Measurements from ENCODE around the gene SFXN1. TPM values are rescaled to one million over a fixed set of nuclear protein-coding genes. Genes with fewer than 3 reads are reported as not detected.

SFXN1 gene
- total and polyA plus RNA-seq, 8 donors, result 29.2 to 47.2 (median 38.9) TPM

DNA sequence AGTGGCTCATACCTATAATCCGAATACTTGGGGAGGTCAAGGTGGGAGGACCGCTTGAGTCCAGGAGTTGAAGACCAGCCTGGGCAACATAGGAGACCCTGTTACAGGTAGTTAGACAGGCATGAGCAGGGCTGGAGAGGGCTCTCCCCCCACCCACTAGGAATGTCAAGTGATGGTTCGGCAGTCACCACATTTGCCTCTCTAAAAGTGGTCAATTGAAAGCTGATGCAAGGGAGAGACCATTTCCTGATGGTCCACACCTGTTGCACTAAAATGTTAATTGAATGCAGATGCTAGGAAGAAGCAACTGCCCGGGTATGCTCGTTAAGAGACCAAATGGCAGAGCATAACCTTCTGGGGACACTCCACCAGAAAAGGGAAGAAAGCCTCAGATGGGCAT lies 82.7 kb downstream of the SFXN1 start:
- Histone ChIP-seq H3K4me1 (no peaks in the 10 kb centered on the region), H3K36me3 (no peaks in the 10 kb centered on the region), H3K9me3 (no peaks in the 10 kb centered on the region), H3K4me3 (no peak overlapping the region), H3K27me3 (peaks cover 0 to 23% of the 10 kb centered on the region in 2 donors), H3K27ac (no peak overlapping the region)
- no peak for DNase-seq
- ATAC-seq, result no peak
- TF ChIP-seq, protein P1, sequence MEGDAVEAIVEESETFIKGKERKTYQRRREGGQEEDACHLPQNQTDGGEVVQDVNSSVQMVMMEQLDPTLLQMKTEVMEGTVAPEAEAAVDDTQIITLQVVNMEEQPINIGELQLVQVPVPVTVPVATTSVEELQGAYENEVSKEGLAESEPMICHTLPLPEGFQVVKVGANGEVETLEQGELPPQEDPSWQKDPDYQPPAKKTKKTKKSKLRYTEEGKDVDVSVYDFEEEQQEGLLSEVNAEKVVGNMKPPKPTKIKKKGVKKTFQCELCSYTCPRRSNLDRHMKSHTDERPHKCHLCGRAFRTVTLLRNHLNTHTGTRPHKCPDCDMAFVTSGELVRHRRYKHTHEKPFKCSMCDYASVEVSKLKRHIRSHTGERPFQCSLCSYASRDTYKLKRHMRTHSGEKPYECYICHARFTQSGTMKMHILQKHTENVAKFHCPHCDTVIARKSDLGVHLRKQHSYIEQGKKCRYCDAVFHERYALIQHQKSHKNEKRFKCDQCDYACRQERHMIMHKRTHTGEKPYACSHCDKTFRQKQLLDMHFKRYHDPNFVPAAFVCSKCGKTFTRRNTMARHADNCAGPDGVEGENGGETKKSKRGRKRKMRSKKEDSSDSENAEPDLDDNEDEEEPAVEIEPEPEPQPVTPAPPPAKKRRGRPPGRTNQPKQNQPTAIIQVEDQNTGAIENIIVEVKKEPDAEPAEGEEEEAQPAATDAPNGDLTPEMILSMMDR (IDR thresholded peaks at IDR 0.05), result no peak
- intact Hi-C loops (cut with DNase I), result no loop called here

DNA sequence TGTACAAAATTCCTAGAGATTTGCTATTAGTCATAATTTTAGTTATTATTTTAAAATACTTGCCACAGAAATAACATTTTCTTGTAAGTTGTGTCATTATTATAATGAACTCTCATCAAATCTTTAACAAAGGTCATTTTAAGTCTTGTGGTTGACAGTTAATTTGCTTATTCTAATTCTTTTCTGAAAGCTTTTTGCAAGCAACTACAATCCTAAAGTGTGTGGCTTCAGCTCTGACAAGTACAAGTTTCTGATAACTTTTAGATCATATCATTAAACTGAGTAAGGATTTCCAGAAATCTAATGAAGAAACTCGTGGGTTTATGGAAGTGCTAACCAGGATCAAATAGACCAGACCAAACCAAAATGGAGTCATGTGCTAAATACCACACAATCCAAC lies 86.4 kb downstream of the SFXN1 start:
- H3K27ac ChIP-seq, result no peak overlapping the region
- no peaks in the 10 kb centered on the region for H3K9me3 ChIP-seq
- intact Hi-C loops (cut with DNase I), result no loop called here
- no peak overlapping the region for H3K4me3 ChIP-seq
- peaks cover 0 to 9% of the 10 kb centered on the region in 2 donors for H3K27me3 ChIP-seq
- TF ChIP-seq, protein P1 (IDR thresholded peaks at IDR 0.05), result no peak
- DNase-seq, result no peak
- no peaks in the 10 kb centered on the region for H3K36me3 ChIP-seq
- no peaks in the 10 kb centered on the region for H3K4me1 ChIP-seq
- ATAC-seq, result no peak

DNA sequence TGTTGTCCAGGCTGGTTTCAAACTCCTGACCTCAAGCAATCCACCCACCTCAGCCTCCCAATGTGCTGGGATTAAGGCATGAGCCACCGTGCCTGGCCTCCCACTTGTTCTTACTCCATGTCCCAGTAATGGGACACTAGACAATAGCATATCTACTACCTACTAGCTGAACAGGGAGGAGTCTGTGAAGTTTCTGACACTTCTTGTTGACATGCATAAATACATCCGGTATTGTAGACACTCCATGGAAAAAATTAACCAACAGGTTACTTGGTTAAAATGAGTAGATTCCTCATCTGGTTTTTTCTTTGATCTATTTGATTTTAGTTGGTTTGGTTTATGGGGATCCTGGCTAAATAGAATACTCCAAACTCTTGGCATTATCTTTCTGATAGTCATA lies 88.3 kb downstream of the SFXN1 start:
- ATAC-seq (no peak), DNase-seq (no peak)
- H3K27me3 ChIP-seq, result peaks cover 0 to 9% of the 10 kb centered on the region in 2 donors
- H3K9me3 ChIP-seq, result no peaks in the 10 kb centered on the region
- TF ChIP-seq, protein P1 (IDR thresholded peaks at IDR 0.05), result no peak
- no peak overlapping the region for H3K4me3 ChIP-seq
- intact Hi-C loops (cut with DNase I), result no loop called here
- H3K36me3 ChIP-seq, result no peaks in the 10 kb centered on the region
- H3K4me1 ChIP-seq, result no peaks in the 10 kb centered on the region
- H3K27ac ChIP-seq, result no peak overlapping the region

DNA sequence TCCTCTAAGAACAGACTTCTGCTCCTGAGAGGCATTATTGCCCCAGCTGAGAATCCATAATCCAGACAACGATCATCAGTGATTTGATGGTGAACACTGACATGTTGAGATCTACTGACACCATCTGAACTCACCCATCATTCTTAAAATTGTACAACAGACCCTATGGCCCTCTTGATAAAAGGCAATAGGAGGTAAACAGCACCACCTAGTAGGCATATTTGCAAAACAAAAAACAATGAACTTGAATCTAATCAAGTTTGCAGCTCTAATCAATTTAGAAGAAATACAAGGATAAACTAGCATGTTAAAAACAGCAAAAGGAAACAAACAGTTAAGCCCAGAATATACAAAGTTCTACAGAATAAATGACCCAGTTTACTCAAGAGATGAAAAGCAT lies 89.6 kb downstream of the SFXN1 start:
- Histone ChIP-seq H3K9me3 (no peaks in the 10 kb centered on the region), H3K27me3 (peaks cover 0 to 9% of the 10 kb centered on the region in 2 donors), H3K4me3 (no peak overlapping the region), H3K36me3 (no peaks in the 10 kb centered on the region), H3K4me1 (no peaks in the 10 kb centered on the region), H3K27ac (no peak overlapping the region)
- DNase-seq (no peak), ATAC-seq (no peak)
- intact Hi-C loops (cut with DNase I), result no loop called here
- TF ChIP-seq, protein P1 (IDR thresholded peaks at IDR 0.05), result no peak

DNA sequence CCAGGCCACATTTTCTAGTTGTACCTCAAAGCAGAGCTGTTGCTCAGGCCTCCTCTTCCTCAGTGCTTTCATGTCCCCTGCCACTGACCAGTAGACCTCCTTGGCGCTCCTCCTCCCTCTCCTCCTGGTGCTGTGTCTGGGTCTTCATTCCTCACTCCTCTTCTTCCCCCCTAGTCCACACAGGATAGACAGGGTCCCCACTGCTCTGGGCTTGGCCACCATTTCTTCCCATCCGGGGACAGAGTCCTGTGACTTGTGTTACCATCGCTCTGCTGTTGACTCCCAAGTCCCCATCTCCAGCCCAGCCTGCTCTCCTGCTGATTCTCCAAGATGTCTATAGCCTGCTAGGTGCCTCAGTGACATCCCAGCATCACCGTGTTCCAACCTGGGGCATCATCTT lies 91.3 kb downstream of the SFXN1 start:
- peaks cover 0 to 15% of the 10 kb centered on the region in 2 donors for H3K27me3 ChIP-seq
- TF ChIP-seq, protein P1 (IDR thresholded peaks at IDR 0.05), result no peak
- ATAC-seq, result no peak

More for the DNA sequence above, 91.3 kb downstream of the SFXN1 start:
- Histone ChIP-seq H3K36me3 (no peaks in the 10 kb centered on the region), H3K27ac (no peak overlapping the region), H3K4me1 (no peaks in the 10 kb centered on the region), H3K4me3 (no peak overlapping the region), H3K9me3 (no peaks in the 10 kb centered on the region)
- intact Hi-C loops (cut with DNase I), result no loop called here
- no peak for DNase-seq
